GM19324 (cell line): ENCODE measurements around the gene PGBD2.
"Not testable (repeated sequence)": the region's sequence is repeated elsewhere in the genome, so short reads cannot be mapped to it uniquely, and the experiment has no call there.

Experiments used
- ATAC-seq: cut with Tn5 transposase; IDR thresholded peaks from one replicate; pipeline ENCODE4 v1.9.1; 2021; ENCODE audit warnings: mild to moderate bottlenecking, moderate library complexity; ENCODE audit not compliant: unreplicated experiment, low FRiP score

PGBD2 gene

GRCh38 chr1:248886237-248886895 lies 19.7 kb upstream of the PGBD2 start:
- ATAC-seq = no peak

GRCh38 chr1:248889914-248890243 lies 16.2 kb upstream of the PGBD2 start:
- not testable (repeated sequence) for ATAC-seq

GRCh38 chr1:248890549-248891498 lies 15.2 kb upstream of the PGBD2 start:
- no peak for ATAC-seq

- no peak for ATAC-seq
These were observed 14.3 kb upstream of the PGBD2 start for GRCh38 chr1:248891758-248892157.

GRCh38 chr1:248892590-248892989 lies 13.4 kb upstream of the PGBD2 start:
- no peak for ATAC-seq

- ATAC-seq = no peak
These were observed 11.2 kb upstream of the PGBD2 start for GRCh38 chr1:248894837-248895236.

- no peak for ATAC-seq
These were observed 8.4 kb upstream of the PGBD2 start for GRCh38 chr1:248897412-248898337.

- ATAC-seq = no peak
These were observed 5.4 kb upstream of the PGBD2 start for GRCh38 chr1:248900637-248901036.

- no peak for ATAC-seq
These were observed 4.5 kb upstream of the PGBD2 start for GRCh38 chr1:248901578-248901977.

GRCh38 chr1:248904437-248905216 lies 1.4 kb upstream of the PGBD2 start:
- ATAC-seq = no peak

GRCh38 chr1:248905662-248906008 lies 400 bp upstream of the PGBD2 start:
- ATAC-seq = no peak

- ATAC-seq = peak; percentile 21
These were observed 972 bp downstream of the PGBD2 start for GRCh38 chr1:248906753-248907661.

GRCh38 chr1:248910761-248911160 lies 4.7 kb downstream of the PGBD2 start:
- no peak for ATAC-seq

GRCh38 chr1:248913933-248914332 lies 7.9 kb downstream of the PGBD2 start:
- ATAC-seq = no peak

- no peak for ATAC-seq
These were observed 8.9 kb downstream of the PGBD2 start for GRCh38 chr1:248914796-248915381.

GRCh38 chr1:248918131-248918530 lies 12.1 kb downstream of the PGBD2 start:
- no peak for ATAC-seq

- ATAC-seq = no peak
These were observed 17.6 kb downstream of the PGBD2 start for GRCh38 chr1:248923352-248924338.
